Peyer's patch (tissue), 4 donors: ENCODE results near the gene ELMO1.

Experiments
- CTCF ChIP-seq, 6 experiments: fragments of 450-650 bp in 4 of 6; fragments of 200-600 bp in 2 of 6; sonication (generic) in 1 of 6; IDR thresholded peaks; one replicate each; pipeline ENCODE4 v1.5.1; 2017 to 2019; ENCODE audit warnings: antibody characterized with exemption in 6 of 6, mild to moderate bottlenecking in 3 of 6, moderate library complexity in 1 of 6
- POLR2A ChIP-seq, 2 donors: fragments of 450-650 bp; IDR thresholded peaks; one replicate each; pipeline ENCODE4 v1.5.1; 2017; ENCODE audit warnings: antibody characterized with exemption in 2 of 2, mild to moderate bottlenecking in 2 of 2, moderate library complexity in 2 of 2

GRCh38 chr7:37048674-37049073, 400.0 kb downstream of the ELMO1 start:
- TF ChIP-seq CTCF (IDR thresholded peaks at IDR 0.05) = no peak
- no peak for TF ChIP-seq POLR2A (IDR thresholded peaks at IDR 0.05)
